Eye (tissue), 1 donor: ENCODE data around the gene WFDC8.
"Not testable (repeated sequence)": the region's sequence is repeated elsewhere in the genome, so short reads cannot be mapped to it uniquely, and the experiment has no call there.

Source experiments
- DNase-seq: peaks from one replicate; pipeline ENCODE4 v3.0.0-alpha.2; 2015

Gene WFDC8

GRCh38 chr20:45579184-45579583, at the start of gene WFDC8:
WFDC8 (minus strand) TSS chr20:45579284; CDS start chr20:45579247, 37 bp downstream.
- DNase-seq, result no peak

GRCh38 chr20:45626540-45626939, 47.5 kb upstream of the WFDC8 start:
- DNase-seq, result no peak

GRCh38 chr20:45621593-45621992, 42.5 kb upstream of the WFDC8 start:
- DNase-seq, result no peak

- DNase-seq, result no peak
Measured at GRCh38 chr20:45617591-45617990, 38.5 kb upstream of the WFDC8 start.

GRCh38 chr20:45612314-45612713, 33.2 kb upstream of the WFDC8 start:
- no peak for DNase-seq

- no peak for DNase-seq
Measured at GRCh38 chr20:45611054-45611453, 32.0 kb upstream of the WFDC8 start.

GRCh38 chr20:45607810-45608209, 28.7 kb upstream of the WFDC8 start:
- DNase-seq, result no peak

GRCh38 chr20:45595235-45595634, 16.2 kb upstream of the WFDC8 start:
- DNase-seq, result no peak

- DNase-seq, result no peak
Measured at GRCh38 chr20:45593498-45593897, 14.4 kb upstream of the WFDC8 start.

GRCh38 chr20:45592574-45593189, 13.6 kb upstream of the WFDC8 start:
- peak; percentile 25 for DNase-seq

- no peak for DNase-seq
Measured at GRCh38 chr20:45589725-45590124, 10.6 kb upstream of the WFDC8 start.

- DNase-seq, result no peak
Measured at GRCh38 chr20:45588800-45589199, 9.7 kb upstream of the WFDC8 start.

- not testable (repeated sequence) for DNase-seq
Measured at GRCh38 chr20:45585986-45586385, 6.9 kb upstream of the WFDC8 start.

- DNase-seq, result not testable (repeated sequence)
Measured at GRCh38 chr20:45584294-45584693, 5.2 kb upstream of the WFDC8 start.

- DNase-seq, result no peak
Measured at GRCh38 chr20:45583502-45583901, 4.4 kb upstream of the WFDC8 start.

- DNase-seq, result no peak
Measured at GRCh38 chr20:45581702-45582101, 2.6 kb upstream of the WFDC8 start.

- peak; percentile 76 for DNase-seq
Measured at GRCh38 chr20:45578231-45578630, 853 bp downstream of the WFDC8 start.

GRCh38 chr20:45576995-45577394, 2.1 kb downstream of the WFDC8 start:
- peak; percentile 30 for DNase-seq

- no peak for DNase-seq
Measured at GRCh38 chr20:45575931-45576330, 3.2 kb downstream of the WFDC8 start.

GRCh38 chr20:45569650-45570049, 9.4 kb downstream of the WFDC8 start:
- DNase-seq, result not testable (repeated sequence)

GRCh38 chr20:45564760-45565276, 14.3 kb downstream of the WFDC8 start:
- no peak for DNase-seq

- DNase-seq, result no peak
Measured at GRCh38 chr20:45555198-45555597, 23.9 kb downstream of the WFDC8 start.

GRCh38 chr20:45552456-45552855, 26.6 kb downstream of the WFDC8 start:
- no peak for DNase-seq

- DNase-seq, result no peak
Measured at GRCh38 chr20:45550765-45551164, 28.3 kb downstream of the WFDC8 start.

- no peak for DNase-seq
Measured at GRCh38 chr20:45548410-45548809, 30.7 kb downstream of the WFDC8 start.
